Esophagus squamous epithelium (tissue), 5 donors: ENCODE measurements around the gene ANK3. TPM values are rescaled to one million over a fixed set of nuclear protein-coding genes. Genes with fewer than 3 reads are reported as not detected.

Experiments used
- DNase-seq: peaks from one replicate; lab custom pipeline; 2025; lab: John Stamatoyannopoulos, UW
- H3K27ac ChIP-seq, 4 donors: fragments of 200-600 bp; sonication (generic); one replicate each; pipeline ENCODE4 v1.5.1; 2016 to 2019; ENCODE audit warnings: mild to moderate bottlenecking in 1 of 4
- H3K27me3 ChIP-seq, 4 donors: fragments of 200-600 bp; sonication (generic); 1 replicate in 3 of 4; 2 replicates in 1 of 4; pipeline versions ENCODE4 v1.5.1 to v1.6.0; 2017 to 2021; ENCODE audit warnings: antibody characterized with exemption in 1 of 4
- H3K36me3 ChIP-seq, 3 donors: fragments of 200-600 bp; sonication (generic); one replicate each; pipeline ENCODE4 v1.5.1; 2016 to 2019
- H3K4me1 ChIP-seq, 3 donors: fragments of 200-600 bp; sonication (generic); one replicate each; pipeline ENCODE4 v1.5.1; 2017 to 2019
- H3K4me3 ChIP-seq, 4 donors: fragments of 200-600 bp; sonication (generic); 1 replicate in 3 of 4; 2 replicates in 1 of 4; pipeline ENCODE4 v1.5.1; 2016 to 2019; ENCODE audit warnings: mild to moderate bottlenecking in 2 of 4, moderate library complexity in 1 of 4
- H3K9me3 ChIP-seq, 3 donors: fragments of 200-600 bp; sonication (generic); one replicate each; pipeline ENCODE4 v1.5.1; 2016 to 2019
- POLR2A ChIP-seq, 4 donors: fragments of 450-650 bp; IDR thresholded peaks; one replicate each; pipeline ENCODE4 v1.6.1; 2017; ENCODE audit warnings: antibody characterized with exemption in 4 of 4, mild to moderate bottlenecking in 4 of 4, moderate library complexity in 3 of 4
- WGBS, 2 donors: methylation state at CpG; one replicate each; pipeline ENCODE4 v1.1.5; 2018; 5-methylcytosine and 5-hydroxymethylcytosine counted together
- intact Hi-C: fragments of 100-400 bp; cut with DNase I; formaldehyde crosslinking; loops from one replicate; pipeline ENCODE4 v1.15.0; 2022
- total RNA-seq, 4 donors: library from RNA; depleted of rRNA; stranded (reverse); fragments of >200 nt; gene quantifications; one replicate each; pipeline ENCODE4 v1.1.0, GENCODE V29; 2016
- TF ChIP-seq, protein P1 (sequence below), 6 experiments: fragments of 450-650 bp in 4 of 6; fragments of 200-600 bp in 2 of 6; sonication (generic) in 2 of 6; IDR thresholded peaks; one replicate each; pipeline ENCODE4 v1.5.1; 2016 to 2019; ENCODE audit warnings: antibody characterized with exemption in 6 of 6, mild to moderate bottlenecking in 4 of 6, moderate library complexity in 4 of 6
- donor health status: DM: yes; HTN: yes; CAD: no.

Gene ANK3
- total RNA-seq, 4 donors from 2014 or later, result 23.1 to 59.1 (median 33.0) TPM

DNA sequence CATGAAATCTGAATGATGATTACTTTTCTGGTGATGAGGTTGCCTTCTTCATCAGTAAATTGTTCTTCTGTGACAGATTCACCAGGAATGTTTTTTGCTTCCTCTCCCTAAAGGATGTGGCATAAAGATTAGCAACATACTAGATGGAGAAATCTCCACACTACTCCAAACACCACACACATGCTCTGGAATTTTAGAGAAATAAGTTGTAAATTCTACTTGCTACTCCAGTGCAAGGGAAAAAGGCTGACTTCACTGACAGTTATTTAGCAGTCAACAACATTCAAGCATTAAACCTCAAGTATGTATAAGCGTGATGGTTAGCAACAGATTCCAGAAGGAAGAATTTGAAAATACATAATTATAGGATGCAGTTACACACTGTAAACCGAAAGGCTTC lies 345.4 kb downstream of the ANK3 start:
- Histone ChIP-seq H3K36me3 (no peaks in the 10 kb centered on the region), H3K9me3 (no peaks in the 10 kb centered on the region), H3K27ac (no peak overlapping the region), H3K4me1 (peaks cover 0 to 45% (median 8%) of the 10 kb centered on the region in 3 donors), H3K4me3 (no peak overlapping the region), H3K27me3 (no peaks in the 10 kb centered on the region)
- WGBS, 2 donors, result 82 to 87% methylated on average over 2 of the region's 2 CpGs
- TF ChIP-seq POLR2A (IDR thresholded peaks at IDR 0.05), result no peak
- TF ChIP-seq, protein P1, sequence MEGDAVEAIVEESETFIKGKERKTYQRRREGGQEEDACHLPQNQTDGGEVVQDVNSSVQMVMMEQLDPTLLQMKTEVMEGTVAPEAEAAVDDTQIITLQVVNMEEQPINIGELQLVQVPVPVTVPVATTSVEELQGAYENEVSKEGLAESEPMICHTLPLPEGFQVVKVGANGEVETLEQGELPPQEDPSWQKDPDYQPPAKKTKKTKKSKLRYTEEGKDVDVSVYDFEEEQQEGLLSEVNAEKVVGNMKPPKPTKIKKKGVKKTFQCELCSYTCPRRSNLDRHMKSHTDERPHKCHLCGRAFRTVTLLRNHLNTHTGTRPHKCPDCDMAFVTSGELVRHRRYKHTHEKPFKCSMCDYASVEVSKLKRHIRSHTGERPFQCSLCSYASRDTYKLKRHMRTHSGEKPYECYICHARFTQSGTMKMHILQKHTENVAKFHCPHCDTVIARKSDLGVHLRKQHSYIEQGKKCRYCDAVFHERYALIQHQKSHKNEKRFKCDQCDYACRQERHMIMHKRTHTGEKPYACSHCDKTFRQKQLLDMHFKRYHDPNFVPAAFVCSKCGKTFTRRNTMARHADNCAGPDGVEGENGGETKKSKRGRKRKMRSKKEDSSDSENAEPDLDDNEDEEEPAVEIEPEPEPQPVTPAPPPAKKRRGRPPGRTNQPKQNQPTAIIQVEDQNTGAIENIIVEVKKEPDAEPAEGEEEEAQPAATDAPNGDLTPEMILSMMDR (IDR thresholded peaks at IDR 0.05), result no peak
- intact Hi-C loops, result no loop called here
- DNase-seq, result no peak

DNA sequence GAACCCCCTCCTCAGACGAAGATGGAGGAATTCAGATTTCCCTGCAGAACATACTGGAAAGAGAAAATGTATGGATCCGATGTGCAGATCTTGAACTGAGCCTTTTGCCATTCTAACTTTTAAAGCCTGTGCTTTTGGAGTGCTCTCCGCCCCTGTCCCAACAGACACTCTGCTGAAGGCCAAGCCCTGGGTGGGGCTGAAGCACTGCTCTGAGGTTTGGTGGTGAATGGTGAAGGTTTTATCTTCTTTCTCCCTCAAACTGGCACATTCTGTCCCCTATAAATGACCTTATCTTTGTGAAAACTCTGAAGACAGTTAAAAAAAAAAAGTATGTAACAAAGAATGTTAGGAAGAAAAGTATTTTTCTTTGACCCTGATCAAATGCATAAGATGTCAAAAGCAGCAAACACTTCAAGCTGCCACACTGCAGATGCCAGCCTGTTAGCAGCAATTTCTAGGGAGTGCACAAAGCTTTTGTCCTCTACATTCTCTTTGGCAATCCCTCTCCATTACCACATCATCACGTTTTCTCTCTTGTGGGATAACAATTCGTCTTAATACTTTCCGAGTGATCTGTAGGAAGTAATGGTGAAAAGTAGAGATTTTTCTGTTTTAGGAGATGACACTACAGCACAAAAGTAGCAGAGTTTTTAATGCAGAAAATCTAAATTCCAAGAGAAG lies 346.0 kb downstream of the ANK3 start:
- peaks cover 0 to 51% (median 8%) of the 10 kb centered on the region in 3 donors for H3K4me1 ChIP-seq
- no peak for DNase-seq
- intact Hi-C loops, result no loop called here

DNA sequence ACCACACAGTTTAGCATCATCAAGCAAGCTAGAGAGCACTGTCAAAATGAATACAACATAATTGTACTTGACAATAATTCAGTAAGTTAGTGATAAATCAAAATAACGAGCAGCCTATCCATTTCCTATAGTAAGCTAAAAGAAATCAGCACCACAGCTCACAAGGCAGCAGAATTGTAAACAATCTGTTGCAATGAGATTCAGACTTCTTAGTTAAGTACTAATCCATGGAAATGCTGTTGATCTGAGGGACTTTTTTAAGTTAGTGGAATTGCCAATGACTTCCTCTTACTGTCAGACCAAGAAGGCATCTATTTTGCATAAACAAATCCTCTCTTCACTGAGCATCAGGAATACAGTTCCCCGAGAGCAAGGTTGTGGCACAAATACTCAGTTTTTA lies 346.8 kb downstream of the ANK3 start:
- H3K4me3 ChIP-seq, result no peak overlapping the region

More for the DNA sequence above, 346.0 kb downstream of the ANK3 start:
- H3K27ac ChIP-seq, result no peak overlapping the region
- no peak overlapping the region for H3K4me3 ChIP-seq
- no peaks in the 10 kb centered on the region for H3K27me3 ChIP-seq
- H3K36me3 ChIP-seq, result no peaks in the 10 kb centered on the region
- WGBS, 2 donors, result 72% methylated on average over 6 of the region's 6 CpGs
- TF ChIP-seq POLR2A (IDR thresholded peaks at IDR 0.05), result no peak
- TF ChIP-seq, protein P1 (IDR thresholded peaks at IDR 0.05), result no peak
- H3K9me3 ChIP-seq, result no peaks in the 10 kb centered on the region

DNA sequence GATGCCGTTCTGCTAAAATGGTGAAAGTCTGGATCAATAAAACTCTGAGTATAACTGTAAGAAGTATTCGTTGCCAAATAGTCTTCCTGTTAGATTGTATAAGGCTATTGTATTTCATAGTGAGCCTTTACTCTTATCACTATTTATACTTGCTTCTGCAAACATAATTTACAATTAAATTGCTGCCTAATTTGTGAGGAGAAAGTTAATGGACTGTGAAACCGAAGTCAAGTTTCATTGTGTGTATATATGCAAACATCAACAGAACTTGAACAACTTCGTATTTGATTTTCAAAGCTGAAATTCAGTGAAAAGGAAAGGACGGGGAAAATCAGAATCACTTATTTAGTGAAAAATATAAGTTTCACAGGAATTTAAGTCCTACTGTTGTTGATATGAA lies 347.4 kb downstream of the ANK3 start:
- Histone ChIP-seq H3K4me3 (no peak overlapping the region), H3K4me1 (peaks cover 0 to 51% (median 8%) of the 10 kb centered on the region in 3 donors), H3K36me3 (no peaks in the 10 kb centered on the region), H3K27me3 (no peaks in the 10 kb centered on the region), H3K27ac (no peak overlapping the region), H3K9me3 (no peaks in the 10 kb centered on the region)
- DNase-seq, result no peak
- no peak for TF ChIP-seq POLR2A (IDR thresholded peaks at IDR 0.05)
- TF ChIP-seq, protein P1 (IDR thresholded peaks at IDR 0.05), result no peak
- intact Hi-C loops, result no loop called here
- 52 to 73% methylated on average over 5 of the region's 5 CpGs for WGBS, 2 donors

More for the DNA sequence above, 346.8 kb downstream of the ANK3 start:
- H3K4me1 ChIP-seq, result peaks cover 0 to 51% (median 8%) of the 10 kb centered on the region in 3 donors
- no peak overlapping the region for H3K27ac ChIP-seq
- 57 to 63% methylated on average over 2 of the region's 2 CpGs for WGBS, 2 donors
- no peaks in the 10 kb centered on the region for H3K36me3 ChIP-seq
- no peaks in the 10 kb centered on the region for H3K9me3 ChIP-seq
- no peaks in the 10 kb centered on the region for H3K27me3 ChIP-seq
- DNase-seq, result no peak
- no peak for TF ChIP-seq POLR2A (IDR thresholded peaks at IDR 0.05)
- TF ChIP-seq, protein P1 (IDR thresholded peaks at IDR 0.05), result no peak
- intact Hi-C loops, result no loop called here

DNA sequence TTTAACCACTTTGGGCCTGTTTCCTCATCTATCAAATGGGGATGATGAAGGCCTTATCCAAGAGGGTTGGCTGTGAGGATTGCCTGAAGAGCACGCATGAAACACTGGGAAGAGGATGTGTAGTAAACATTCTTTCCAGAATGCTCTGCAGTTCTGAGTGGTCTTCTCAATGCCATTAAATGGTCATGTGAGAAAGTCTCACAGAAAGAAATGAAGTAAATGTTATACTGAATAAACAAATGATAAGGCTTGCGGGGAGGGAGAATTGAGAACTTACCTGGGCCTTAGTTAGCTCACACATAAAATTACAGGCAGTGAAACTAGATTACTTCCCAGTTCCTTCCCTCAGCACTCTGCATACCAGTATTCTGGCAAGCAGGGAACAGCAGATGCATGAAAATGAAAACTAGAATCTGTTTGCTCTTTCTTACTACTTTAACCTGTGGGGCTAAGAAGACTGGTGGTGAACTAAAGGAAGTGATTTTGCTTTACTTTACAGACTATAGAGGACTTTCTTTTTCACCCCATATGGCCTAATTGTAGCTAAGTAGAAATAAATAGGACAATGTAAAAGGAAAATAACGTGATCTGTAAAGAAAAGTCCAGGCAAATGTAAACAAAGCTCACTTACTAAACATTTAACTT lies 348.1 kb downstream of the ANK3 start:
- no peaks in the 10 kb centered on the region for H3K36me3 ChIP-seq
- intact Hi-C loops, result no loop called here
- no peaks in the 10 kb centered on the region for H3K9me3 ChIP-seq
- no peak overlapping the region for H3K27ac ChIP-seq
- H3K4me1 ChIP-seq, result peaks cover 0 to 51% (median 8%) of the 10 kb centered on the region in 3 donors
- TF ChIP-seq POLR2A (IDR thresholded peaks at IDR 0.05), result no peak
- TF ChIP-seq, protein P1 (IDR thresholded peaks at IDR 0.05), result no peak
- 71 to 77% methylated on average over 3 of the region's 3 CpGs for WGBS, 2 donors
- no peaks in the 10 kb centered on the region for H3K27me3 ChIP-seq
- no peak for DNase-seq
- H3K4me3 ChIP-seq, result no peak overlapping the region
